GM12892 (cell line): ENCODE data around the gene BRPF1.

ENCODE experiments used
- DNase-seq: peaks from one replicate; pipeline ENCODE4 v3.0.0; 2011; ENCODE audit not compliant: insufficient read length
- FAIRE-seq: peaks from 2 replicates; lab custom pipeline; 2011; peaks lifted over from hg19 to GRCh38; lab: Jason Lieb, UNC
- POLR2A ChIP-seq: IDR thresholded peaks from 2 replicates; pipeline ENCODE4 v1.6.1; 2011; ENCODE audit warnings: low read depth, low read length, control low read depth
- POLR2AphosphoS5 ChIP-seq: IDR thresholded peaks from 2 replicates; pipeline ENCODE4 v1.6.1; 2011; ENCODE audit warnings: low read depth, low read length, control low read depth
- TAF1 ChIP-seq: IDR thresholded peaks from 2 replicates; pipeline ENCODE4 v1.6.1; 2011; ENCODE audit warnings: low read depth, mild to moderate bottlenecking, control low read depth, low read length, borderline replicate concordance

The BRPF1 gene

DNA sequence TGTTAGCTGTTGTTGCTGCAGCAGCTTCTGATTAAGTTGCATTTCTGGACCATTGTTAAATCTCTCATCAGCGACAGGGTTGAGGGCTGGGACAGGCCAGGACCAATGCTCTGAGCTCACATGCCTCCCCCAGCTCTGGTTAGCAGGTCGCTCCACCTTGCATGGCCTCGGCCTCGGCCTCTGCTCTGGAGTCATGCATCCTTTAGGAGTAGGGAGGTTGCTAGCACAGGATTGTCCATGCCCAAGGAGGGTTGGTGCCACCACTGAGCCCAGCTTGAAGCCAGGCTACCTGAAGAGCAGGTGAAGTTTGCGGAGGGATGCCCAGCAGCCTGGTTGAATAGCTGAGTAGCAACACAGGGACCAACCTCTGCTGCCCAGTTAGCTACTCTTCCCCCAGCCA is 39.1 kb upstream of the BRPF1 start:
- TF ChIP-seq TAF1 (no peak), POLR2A (no peak), POLR2AphosphoS5 (no peak)
- DNase-seq (no peak), FAIRE-seq (no peak)

DNA sequence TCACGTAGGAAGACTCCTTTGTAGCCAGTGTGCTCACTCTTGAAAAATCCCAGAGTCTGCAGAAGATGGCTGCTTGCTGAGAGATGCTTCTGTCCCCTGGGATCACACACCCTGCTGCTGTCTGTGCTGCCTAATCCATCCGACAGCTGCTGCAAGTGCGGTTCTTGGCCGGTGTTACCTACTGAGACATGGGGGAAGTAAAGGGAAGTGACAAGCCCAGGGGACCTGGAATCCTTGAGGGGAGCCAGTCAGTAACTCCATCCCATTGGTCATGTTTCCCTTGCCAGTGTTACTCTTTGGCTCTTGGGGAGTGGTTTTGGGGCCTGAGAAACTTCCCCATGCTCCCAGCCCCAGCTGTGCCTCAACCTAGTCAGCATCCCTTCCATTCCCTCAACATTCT is 36.2 kb upstream of the BRPF1 start:
- no peak for DNase-seq
- no peak for FAIRE-seq
- no peak for TF ChIP-seq POLR2AphosphoS5
- no peak for TF ChIP-seq POLR2A
- TF ChIP-seq TAF1: no peak

DNA sequence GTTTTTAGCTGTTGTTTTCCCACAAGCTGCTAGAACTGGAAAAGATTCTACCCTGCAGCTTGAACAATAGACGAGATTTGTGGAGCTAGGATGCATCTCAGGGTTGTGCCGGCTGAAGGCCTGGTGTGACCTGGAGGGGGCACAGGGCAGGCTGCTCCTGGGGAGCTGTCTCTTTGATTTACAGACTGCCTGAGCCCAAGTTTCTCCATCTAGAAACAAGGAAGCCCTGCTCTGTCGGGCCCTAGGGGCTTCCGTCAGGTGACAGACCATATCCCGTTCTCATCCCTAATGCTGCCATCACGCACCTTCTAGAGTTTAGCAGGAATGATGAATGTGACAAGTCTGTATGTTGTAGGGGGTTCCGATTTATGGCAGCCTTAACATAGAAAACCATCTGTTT is 35.8 kb upstream of the BRPF1 start:
- FAIRE-seq (no peak), DNase-seq (no peak)
- TF ChIP-seq TAF1: no peak
- no peak for TF ChIP-seq POLR2A
- TF ChIP-seq POLR2AphosphoS5: no peak

DNA sequence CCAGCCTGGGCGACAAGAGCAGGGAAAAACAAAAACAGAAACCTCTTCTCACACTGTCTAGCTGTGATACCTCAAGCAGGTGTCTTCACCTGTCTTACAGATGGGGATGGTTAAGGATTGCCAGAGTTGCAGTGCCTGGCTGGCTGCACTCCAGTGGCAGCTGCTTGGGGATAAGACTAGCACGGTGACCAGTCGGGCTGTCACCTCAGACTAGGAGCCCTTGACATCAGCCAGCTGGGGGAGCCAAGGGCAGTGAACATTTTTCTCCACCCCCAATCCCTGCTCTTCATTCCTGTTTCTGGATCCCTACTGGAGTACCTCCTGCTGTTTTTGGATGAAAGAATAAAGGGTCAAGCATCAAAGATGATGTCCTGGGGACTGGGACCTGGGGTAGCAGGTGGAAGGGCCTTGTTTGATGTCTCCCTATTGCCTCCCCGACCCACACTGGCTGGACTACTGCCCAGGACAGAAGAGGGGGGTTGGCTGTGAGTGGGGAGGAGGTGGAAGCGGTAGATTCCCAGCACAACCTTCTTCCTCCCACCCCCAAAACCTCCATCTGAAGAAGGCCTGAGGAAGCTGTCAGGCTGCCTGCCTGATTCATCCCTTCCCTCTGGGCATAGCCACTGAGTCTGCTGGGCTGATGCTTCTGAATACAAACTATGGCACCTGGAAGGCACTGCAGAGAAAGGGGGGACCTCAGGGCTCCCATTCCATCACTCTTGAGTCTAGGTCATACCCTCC is 34.9 kb upstream of the BRPF1 start:
- DNase-seq (no peak), FAIRE-seq (no peak)
- no peak for TF ChIP-seq POLR2AphosphoS5
- TF ChIP-seq TAF1: no peak
- TF ChIP-seq POLR2A: no peak

DNA sequence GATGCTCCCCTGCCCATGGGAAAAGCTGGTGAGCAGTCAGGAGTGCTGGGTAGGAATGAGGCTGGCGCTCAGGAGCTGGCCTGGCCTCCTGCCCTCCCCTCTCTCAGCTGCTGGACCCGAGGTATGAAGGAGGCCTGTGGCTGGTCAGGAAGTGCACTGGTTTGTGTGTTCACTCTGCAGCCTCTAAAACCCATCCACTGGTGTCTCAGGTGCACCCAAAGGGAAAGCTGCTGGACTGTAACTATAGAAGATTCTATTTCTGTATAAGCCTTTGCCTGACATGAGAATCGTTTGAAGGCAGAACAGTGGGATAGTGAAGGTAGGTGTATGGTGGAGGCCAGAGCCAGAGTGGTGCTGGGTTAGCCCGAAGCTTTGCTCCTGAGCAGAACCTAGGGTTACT is 33.6 kb upstream of the BRPF1 start:
- no peak for FAIRE-seq
- no peak for TF ChIP-seq TAF1
- TF ChIP-seq POLR2AphosphoS5: no peak
- TF ChIP-seq POLR2A: no peak
- no peak for DNase-seq

DNA sequence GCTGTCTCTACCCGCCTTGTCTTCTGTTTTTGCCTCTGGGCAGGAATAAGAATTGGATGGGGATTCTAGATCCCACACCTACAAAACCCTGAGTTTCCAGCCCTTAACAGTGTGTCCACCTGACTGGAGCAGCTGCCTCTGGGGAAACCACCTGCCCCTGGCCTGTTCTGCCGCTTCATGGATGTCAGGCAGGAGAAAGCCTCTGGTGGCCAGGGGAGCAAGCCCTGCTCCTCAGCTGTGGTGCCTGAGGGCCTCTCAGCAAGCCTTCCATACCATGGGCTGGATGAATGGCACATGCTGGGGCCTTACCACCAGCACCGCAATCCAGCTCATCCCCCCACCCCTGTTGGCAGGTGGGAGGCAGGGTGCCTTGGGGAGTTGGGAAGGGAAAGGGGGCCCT is 33.2 kb upstream of the BRPF1 start:
- TF ChIP-seq TAF1 (no peak), POLR2AphosphoS5 (no peak), POLR2A (no peak)
- DNase-seq (no peak), FAIRE-seq (no peak)

DNA sequence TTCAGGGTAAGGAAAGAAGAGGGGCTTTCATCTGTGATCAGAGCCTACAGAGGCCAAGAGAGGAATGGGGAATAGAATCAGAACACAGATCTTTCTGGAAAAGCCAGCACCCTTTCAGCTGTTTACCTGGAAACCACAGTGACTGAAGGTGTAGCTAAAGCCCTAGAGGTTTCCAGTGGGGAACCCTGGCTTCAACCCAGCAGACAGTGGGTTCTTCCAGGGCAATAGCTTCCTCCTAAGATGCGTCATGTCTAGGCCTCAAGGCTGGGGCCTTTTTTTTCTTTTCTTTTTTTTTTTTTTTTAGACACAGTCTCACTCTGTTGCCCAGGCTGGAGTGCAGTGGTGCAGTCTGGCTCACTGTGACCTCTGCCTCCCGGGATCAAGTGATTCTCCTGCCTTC is 31.0 kb upstream of the BRPF1 start:
- no peak for DNase-seq
- FAIRE-seq: no peak
- TF ChIP-seq POLR2AphosphoS5 (no peak), TAF1 (no peak), POLR2A (no peak)

DNA sequence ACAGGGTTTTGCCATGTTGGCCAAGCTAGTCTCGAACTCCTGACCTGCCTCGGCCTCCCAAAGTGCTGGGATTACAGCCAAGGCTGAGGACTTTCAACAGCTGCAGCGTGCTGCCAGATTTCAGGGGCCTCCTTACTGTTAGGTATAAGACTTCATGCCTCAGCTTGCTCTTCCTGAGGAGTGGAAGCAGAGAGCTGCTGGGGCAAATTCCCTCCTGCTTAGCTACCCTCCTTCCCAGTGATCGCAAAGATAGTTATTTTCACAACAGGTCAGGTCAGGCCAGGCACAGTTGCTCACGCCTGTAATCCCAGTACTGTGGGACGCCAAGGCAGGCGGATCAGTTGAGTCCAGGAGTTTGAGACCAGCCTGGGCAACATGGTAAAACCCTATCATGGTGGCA is 30.5 kb upstream of the BRPF1 start:
- no peak for TF ChIP-seq POLR2A
- no peak for FAIRE-seq
- no peak for DNase-seq

DNA sequence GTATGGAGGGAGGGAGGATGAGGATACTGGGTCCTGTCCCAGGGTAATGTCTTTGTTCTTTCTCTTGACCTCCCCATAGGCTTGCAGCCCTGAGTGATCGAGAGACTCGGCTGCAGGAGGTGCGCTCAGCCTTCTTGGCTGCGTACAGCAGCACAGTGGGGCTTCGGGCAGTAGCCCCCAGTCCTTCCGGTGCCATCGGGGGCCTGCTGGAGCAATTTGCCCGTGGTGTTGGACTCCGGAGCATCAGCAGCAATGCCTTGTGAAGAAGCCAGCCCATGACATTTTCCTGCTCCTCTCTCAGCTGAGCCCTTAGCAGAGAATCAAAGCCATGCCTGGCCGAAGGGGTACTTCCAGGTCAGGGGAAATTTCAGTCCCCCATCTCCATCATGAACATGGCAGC is 29.8 kb upstream of the BRPF1 start:
- FAIRE-seq (no peak), DNase-seq (no peak)
- TF ChIP-seq TAF1 (no peak), POLR2A (no peak)

DNA sequence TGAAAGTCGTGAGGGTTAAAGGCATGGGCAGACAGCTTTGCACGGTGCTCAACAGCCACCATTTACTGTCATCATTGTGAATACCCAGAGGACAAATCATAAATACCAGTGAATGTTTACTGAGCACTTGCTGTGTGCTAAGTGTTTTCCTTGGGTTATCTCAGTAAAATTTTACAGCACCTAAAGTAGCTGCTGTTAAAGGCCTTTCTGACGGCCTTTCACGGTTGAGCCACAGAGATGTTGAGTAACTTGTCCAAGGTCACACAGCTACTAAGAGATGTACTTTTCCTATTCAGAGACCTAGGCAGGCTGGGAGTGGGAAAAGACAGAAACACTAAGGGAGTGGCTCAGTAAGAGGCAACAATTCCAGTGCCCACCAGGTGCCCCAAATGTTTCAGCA is 28.3 kb upstream of the BRPF1 start:
- DNase-seq: no peak
- TF ChIP-seq POLR2A (no peak), TAF1 (no peak), POLR2AphosphoS5 (no peak)

DNA sequence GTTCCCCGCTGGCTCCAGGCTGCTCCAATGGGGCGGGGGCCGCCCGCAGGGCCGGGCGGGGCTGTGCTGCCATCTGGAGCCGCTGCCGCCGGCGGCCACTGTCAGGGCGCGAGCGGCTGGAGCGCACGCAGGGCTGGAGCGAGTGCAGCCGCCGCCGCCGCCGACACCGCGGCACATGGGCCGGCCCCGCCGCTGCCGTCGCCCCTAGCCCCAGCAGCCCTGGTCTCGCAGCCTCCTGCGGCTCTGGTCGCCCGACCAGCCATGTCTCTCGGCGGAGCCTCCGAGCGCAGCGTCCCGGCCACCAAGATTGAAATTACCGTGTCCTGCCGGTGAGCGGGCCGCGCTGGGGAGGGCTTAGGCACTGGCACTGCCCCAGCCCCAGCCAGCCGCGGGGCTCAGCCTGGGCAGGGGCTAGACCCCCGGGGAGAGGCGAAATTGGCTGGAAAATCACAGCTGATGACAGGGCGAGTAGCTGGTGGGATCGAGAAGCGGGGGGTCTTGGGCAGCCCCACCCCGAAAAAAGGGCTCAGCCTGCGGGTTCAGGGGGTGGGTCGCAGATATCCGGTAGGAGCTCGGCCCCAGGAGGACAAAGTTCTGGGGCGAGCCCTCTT is 27.7 kb upstream of the BRPF1 start, which contains the start of gene CPNE9:
CPNE9 (plus strand) TSS at position 98 of the 611 bp plus-strand sequence; CDS start at position 262, 164 bp downstream.
- TF ChIP-seq TAF1 (no peak), POLR2AphosphoS5 (no peak), POLR2A (no peak)
- FAIRE-seq (no peak), DNase-seq (no peak)

More for the DNA sequence above, 28.3 kb upstream of the BRPF1 start:
- FAIRE-seq: no peak

DNA sequence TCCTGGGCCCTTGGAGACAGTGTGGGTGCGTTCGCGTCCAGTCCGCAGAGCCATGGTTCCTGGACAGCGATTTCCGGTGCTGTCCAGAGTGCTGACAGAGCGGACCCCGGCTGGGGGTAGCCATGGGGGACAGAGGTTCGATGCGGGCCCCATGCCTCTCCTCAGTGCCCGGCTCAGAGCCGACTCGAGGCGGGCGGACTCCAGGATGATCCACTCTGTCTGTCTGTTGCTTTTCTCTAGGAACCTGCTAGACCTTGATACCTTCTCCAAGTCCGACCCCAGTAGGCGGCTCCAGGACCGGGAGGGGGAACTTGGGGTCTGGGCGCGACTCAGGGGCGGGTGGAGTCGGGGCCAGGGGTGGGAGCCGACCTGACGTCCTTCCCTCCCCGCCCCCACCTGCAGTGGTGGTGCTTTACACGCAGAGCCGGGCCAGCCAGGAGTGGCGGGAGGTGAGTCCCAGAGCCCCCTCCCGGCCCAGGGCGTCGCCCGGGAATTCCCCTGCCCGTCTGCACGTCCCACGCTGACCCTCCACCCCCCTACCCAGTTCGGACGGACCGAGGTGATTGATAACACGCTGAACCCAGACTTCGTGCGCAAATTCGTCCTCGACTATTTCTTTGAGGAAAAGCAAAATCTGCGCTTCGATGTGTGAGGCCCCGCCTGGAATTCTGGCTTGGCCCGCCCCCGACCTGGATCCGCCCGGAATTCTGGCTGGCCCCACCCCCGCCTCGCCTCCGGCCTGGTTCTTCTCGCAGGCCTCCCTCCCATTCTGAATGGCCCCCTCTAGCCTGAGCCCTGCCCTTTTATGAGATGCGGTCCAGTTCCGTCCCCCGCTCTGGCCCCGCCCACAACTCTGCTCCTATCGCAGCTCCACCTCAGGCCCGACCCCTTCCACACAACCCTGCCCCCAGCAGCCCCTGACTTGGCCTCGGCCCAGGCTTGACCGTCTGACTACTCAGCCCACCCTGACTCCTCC is 26.9 kb upstream of the BRPF1 start:
- no peak for TF ChIP-seq POLR2AphosphoS5
- no peak for TF ChIP-seq POLR2A
- TF ChIP-seq TAF1: no peak
- DNase-seq (no peak), FAIRE-seq (no peak)
